Fibroblast of the aortic adventitia (primary cell): ENCODE measurements around the gene TIMP3. TPM values are rescaled to one million over a fixed set of nuclear protein-coding genes. Genes with fewer than 3 reads are reported as not detected.

Experiments used
- DNase-seq: peaks from one replicate; pipeline ENCODE4 v3.0.0-alpha.2; 2010; ENCODE audit warnings: low read depth
- H3K4me3 ChIP-seq: 2 replicates; pipeline ENCODE4 v1.5.1; 2011; ENCODE audit warnings: low read depth, mild to moderate bottlenecking, control low read depth, low read length, moderate library complexity
- CTCF ChIP-seq: IDR thresholded peaks from 2 replicates; pipeline ENCODE4 v1.5.1; 2011; ENCODE audit warnings: mild to moderate bottlenecking, low read length, control low read depth, inconsistent platforms; ENCODE audit not compliant: insufficient read depth
- total RNA-seq: library from RNA; depleted of rRNA; stranded (reverse); fragments of >200 nt; gene quantifications from 2 replicates; pipeline ENCODE4 v1.2.3, GENCODE V29; 2012; ENCODE audit warnings: low replicate concordance

The TIMP3 gene
- total RNA-seq, 1 donor: 329 TPM

GRCh38 chr22:32877196-32877595 is 75.7 kb downstream of the TIMP3 start:
- no peak for DNase-seq
- TF ChIP-seq CTCF: no peak
- no peak overlapping the region for H3K4me3 ChIP-seq

- no peak for TF ChIP-seq CTCF
- no peak overlapping the region for H3K4me3 ChIP-seq
- no peak for DNase-seq
Observed at GRCh38 chr22:32879550-32879949, 78.0 kb downstream of the TIMP3 start.

- peak; percentile 76 for DNase-seq
- no peak for TF ChIP-seq CTCF
- no peak overlapping the region for H3K4me3 ChIP-seq
Observed at GRCh38 chr22:32880061-32880460, 78.6 kb downstream of the TIMP3 start.

GRCh38 chr22:32880505-32880892 is 79.0 kb downstream of the TIMP3 start:
- H3K4me3 ChIP-seq: no peak overlapping the region
- TF ChIP-seq CTCF: no peak
- no peak for DNase-seq

- TF ChIP-seq CTCF: no peak
- peak; percentile 87 for DNase-seq
- no peak overlapping the region for H3K4me3 ChIP-seq
Observed at GRCh38 chr22:32880893-32881596, 79.5 kb downstream of the TIMP3 start.

GRCh38 chr22:32882360-32882755 is 80.9 kb downstream of the TIMP3 start:
- no peak for DNase-seq
- TF ChIP-seq CTCF: no peak
- H3K4me3 ChIP-seq: no peak overlapping the region
